HFF-Myc (cell line): ENCODE measurements around the gene DEPDC1.

Experiments used
- DNase-seq: peaks from one replicate; pipeline ENCODE4 v3.0.0-alpha.2; 2011; ENCODE audit warnings: low read depth; ENCODE audit errors: extremely low read depth
- H3K4me3 ChIP-seq: replicated peaks from 2 replicates; pipeline ENCODE4 v1.5.1; 2011; ENCODE audit warnings: low read depth, mild to moderate bottlenecking, control low read depth, low read length
- TF ChIP-seq, protein P1 (sequence below): IDR thresholded peaks from 2 replicates; pipeline ENCODE4 v1.5.1; 2012; ENCODE audit warnings: mild to moderate bottlenecking, low read depth, low read length, control low read depth; ENCODE audit errors: missing control alignments

Gene DEPDC1

DNA sequence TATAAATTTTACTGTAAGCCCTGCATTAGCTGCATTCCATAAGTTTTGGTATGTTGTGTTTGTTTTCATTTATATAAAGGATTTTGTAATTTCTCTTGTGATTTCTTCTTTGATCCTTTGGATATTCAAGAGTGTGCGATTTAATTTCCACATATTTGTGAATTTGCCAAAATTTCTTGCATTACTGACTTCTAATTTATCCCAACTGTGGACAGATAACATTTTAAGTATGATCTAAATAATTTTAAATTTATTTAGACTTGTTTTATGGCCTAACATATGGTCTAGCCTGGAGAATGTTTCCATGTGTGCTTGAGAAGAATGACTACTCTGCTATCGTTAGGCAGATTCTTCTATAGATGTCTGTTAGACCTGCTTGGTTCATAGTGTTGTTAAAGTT is 70.3 kb downstream of the DEPDC1 start:
- peak; percentile 11 for DNase-seq
- TF ChIP-seq, protein P1, sequence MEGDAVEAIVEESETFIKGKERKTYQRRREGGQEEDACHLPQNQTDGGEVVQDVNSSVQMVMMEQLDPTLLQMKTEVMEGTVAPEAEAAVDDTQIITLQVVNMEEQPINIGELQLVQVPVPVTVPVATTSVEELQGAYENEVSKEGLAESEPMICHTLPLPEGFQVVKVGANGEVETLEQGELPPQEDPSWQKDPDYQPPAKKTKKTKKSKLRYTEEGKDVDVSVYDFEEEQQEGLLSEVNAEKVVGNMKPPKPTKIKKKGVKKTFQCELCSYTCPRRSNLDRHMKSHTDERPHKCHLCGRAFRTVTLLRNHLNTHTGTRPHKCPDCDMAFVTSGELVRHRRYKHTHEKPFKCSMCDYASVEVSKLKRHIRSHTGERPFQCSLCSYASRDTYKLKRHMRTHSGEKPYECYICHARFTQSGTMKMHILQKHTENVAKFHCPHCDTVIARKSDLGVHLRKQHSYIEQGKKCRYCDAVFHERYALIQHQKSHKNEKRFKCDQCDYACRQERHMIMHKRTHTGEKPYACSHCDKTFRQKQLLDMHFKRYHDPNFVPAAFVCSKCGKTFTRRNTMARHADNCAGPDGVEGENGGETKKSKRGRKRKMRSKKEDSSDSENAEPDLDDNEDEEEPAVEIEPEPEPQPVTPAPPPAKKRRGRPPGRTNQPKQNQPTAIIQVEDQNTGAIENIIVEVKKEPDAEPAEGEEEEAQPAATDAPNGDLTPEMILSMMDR, result no peak
- no peak overlapping the region for H3K4me3 ChIP-seq
